22Rv1 (cell line): ENCODE data around the gene DNM3.

Source experiments
- CTCF ChIP-seq: fragments of 450-650 bp; IDR thresholded peaks from 2 replicates; pipeline ENCODE4 v1.5.1; 2017; ENCODE audit warnings: mild to moderate bottlenecking
- ZFX ChIP-seq: fragments of 450-650 bp; IDR thresholded peaks from 2 replicates; pipeline ENCODE4 v1.6.1; 2017; ENCODE audit warnings: antibody characterized with exemption, borderline replicate concordance

- TF ChIP-seq CTCF, result no peak
- no peak for TF ChIP-seq ZFX
Observed at GRCh38 chr1:172069534-172069933, 228.2 kb downstream of the DNM3 start.
